Glomerular visceral epithelial cell (primary cell): ENCODE data around the gene SERPINC1.
"Not testable (repeated sequence)": the region's sequence is repeated elsewhere in the genome, so short reads cannot be mapped to it uniquely, and the experiment has no call there.

Source experiments
- DNase-seq: peaks from one replicate; pipeline ENCODE4 v3.0.0-alpha.2; 2016; ENCODE audit errors: extremely low spot score

SERPINC1 gene

GRCh38 chr1:173863224-173864161, 53.6 kb downstream of the SERPINC1 start:
- no peak for DNase-seq

- DNase-seq = no peak
These were observed 54.3 kb downstream of the SERPINC1 start for GRCh38 chr1:173862769-173863223.

- DNase-seq = peak; percentile 17
These were observed 54.9 kb downstream of the SERPINC1 start for GRCh38 chr1:173862146-173862768.

GRCh38 chr1:173861731-173862145, 55.4 kb downstream of the SERPINC1 start:
- peak; percentile 19 for DNase-seq

- DNase-seq = no peak
These were observed 57.1 kb downstream of the SERPINC1 start for GRCh38 chr1:173860065-173860464.

GRCh38 chr1:173859547-173859946, 57.6 kb downstream of the SERPINC1 start:
- DNase-seq = not testable (repeated sequence)

- DNase-seq = no peak
These were observed 59.7 kb downstream of the SERPINC1 start for GRCh38 chr1:173857363-173857917.

- no peak for DNase-seq
These were observed 60.2 kb downstream of the SERPINC1 start for GRCh38 chr1:173856903-173857302.

GRCh38 chr1:173856014-173856413, 61.1 kb downstream of the SERPINC1 start:
- DNase-seq = no peak
